ENCODE measurements around the gene HIVEP2. TPM values are rescaled to one million over a fixed set of nuclear protein-coding genes. Genes with fewer than 3 reads are reported as not detected.

Gene HIVEP2
- total and polyA plus RNA-seq, 2 donors (not counting 1 experiment from before 2014, with no cell fraction given) = 5.8 to 31.9 TPM

GRCh38 chr6:142845624-142846458, 99.1 kb downstream of the HIVEP2 start:
- WGBS (ENCODE audit: insufficient coverage) = 17% methylated on average over 16 of the region's 23 CpGs
- no peaks in the 10 kb centered on the region for H3K9me3 Mint-ChIP-seq (ENCODE audit: insufficient read depth)
- Histone ChIP-seq H3K27me3 (replicated peaks in 1 of 4; ENCODE audit: control extremely low read depth in 1 of 4, control insufficient read depth in 3 of 4, insufficient read depth in 4 of 4, low read length in 3 of 4) (no peaks in the 10 kb centered on the region), H3K9ac (ENCODE audit: low read length) (peak overlapping the region; percentile 67), H3K4me3 (ENCODE audit: control extremely low read depth in 1 of 5, extremely low read depth in 1 of 5, insufficient read depth in 1 of 5, low read depth in 2 of 5, low read length in 4 of 5) (peak overlapping the region; percentile 15 to 71 (median 41)), H3K4me1 (ENCODE audit: control insufficient read depth in 2 of 2, insufficient read depth in 2 of 2, low read length in 2 of 2) (peaks cover 74 to 78% of the 10 kb centered on the region in 2 donors), H3K27ac (ENCODE audit: low read length in 2 of 2) (peak overlapping the region; percentile 86 to 94), H2AFZ (ENCODE audit: insufficient read depth, low read depth, low read length, poor library complexity, severe bottlenecking) (peak overlapping the region; percentile 52), H3K9me3 (ENCODE audit: control extremely low read depth in 1 of 3, control insufficient read depth in 2 of 3, insufficient read depth in 1 of 3, low read length in 2 of 3) (no peaks in the 10 kb centered on the region), H3K4me2 (replicated peaks; ENCODE audit: low read depth, low read length, poor library complexity, severe bottlenecking) (peak overlapping the region; percentile 81), H3K79me2 (ENCODE audit: control insufficient read depth, insufficient read depth, low read length) (peaks cover 96% of the 10 kb centered on the region), H3K36me3 (replicated peaks in 1 of 2; ENCODE audit: control extremely low read depth in 1 of 2, control insufficient read depth in 1 of 2, extremely low read depth in 1 of 2, insufficient read depth in 2 of 2, low read length in 1 of 2) (no peaks in the 10 kb centered on the region), H4K20me1 (ENCODE audit: control insufficient read depth, insufficient read depth, low read length, poor library complexity, severe bottlenecking) (no peaks in the 10 kb centered on the region)
- no peaks in the 10 kb centered on the region for H3K27me3 Mint-ChIP-seq
- peak overlapping the region; percentile 95 for H3K4me3 Mint-ChIP-seq
- peak overlapping the region; percentile 97 for H3K27ac Mint-ChIP-seq
- intact Hi-C loops (cut with micrococcal nuclease) = loop anchor here (1.0 to 2.0 kb wide), 5 partner anchors 10 to 101 kb away; no protein-coding TSS in a partner anchor
- peak; percentile 66 for ATAC-seq (ENCODE audit: low read depth)
- ChIA-PET CTCF (interaction anchor here (0.8 to 1.4 kb wide), 3 partner anchors 10 to 19 kb away, joined by 4 to 5 read pairs (median 5); no protein-coding TSS in a partner anchor), POLR2A (interaction anchor here (0.7 to 3.8 kb wide), 3 partner anchors 10 to 37 kb away, joined by 3 to 22 read pairs (median 4); no protein-coding TSS in a partner anchor)
- TF ChIP-seq CTCF (IDR thresholded peaks at IDR 0.05) (no peak), EZH2 (IDR thresholded peaks at IDR 0.05; ENCODE audit: borderline replicate concordance, insufficient read depth, low read depth, low read length, poor library complexity, severe bottlenecking) (no peak)
- peaks cover 90% of the 10 kb centered on the region for H3K4me1 Mint-ChIP-seq
- peak; percentile 43 for DNase-seq
